Lung (tissue), 12 donors: ENCODE data around the gene NFATC2. TPM values are rescaled to one million over a fixed set of nuclear protein-coding genes. Genes with fewer than 3 reads are reported as not detected.

Experiments
- ATAC-seq: fragments of 200-7000 bp; cut with Tn5 transposase; one replicate; pipeline ENCODE4 v1.9.1; 2020; ENCODE audit warnings: moderate number of reproducible peaks; ENCODE audit not compliant: insufficient read depth, low FRiP score
- DNase-seq, 3 donors: peaks; one replicate each; pipeline ENCODE4 v3.0.0-alpha.2; 2013 to 2017
- H3K27ac ChIP-seq, 2 donors: one replicate each; pipeline ENCODE4 v1.5.1; 2013; ENCODE audit warnings: mild to moderate bottlenecking in 2 of 2, moderate library complexity in 2 of 2, control low read depth in 1 of 2, inconsistent platforms in 1 of 2, low read depth in 1 of 2, low read length in 1 of 2
- H3K27me3 ChIP-seq, 3 donors: one replicate each; pipeline ENCODE4 v1.5.1; 2013; ENCODE audit warnings: low read length in 2 of 3; ENCODE audit not compliant: control insufficient read depth in 3 of 3, insufficient read depth in 3 of 3
- H3K36me3 ChIP-seq, 4 donors: one replicate each; pipeline ENCODE4 v1.5.1; 2013; ENCODE audit warnings: low read length in 4 of 4, mild to moderate bottlenecking in 1 of 4, moderate library complexity in 1 of 4; ENCODE audit not compliant: control insufficient read depth in 4 of 4, insufficient read depth in 4 of 4
- H3K4me1 ChIP-seq, 5 donors: one replicate each; pipeline ENCODE4 v1.5.1; 2013; ENCODE audit warnings: low read length in 5 of 5, mild to moderate bottlenecking in 2 of 5, moderate library complexity in 1 of 5; ENCODE audit not compliant: control insufficient read depth in 5 of 5, insufficient read depth in 5 of 5
- H3K4me3 ChIP-seq: one replicate; pipeline ENCODE4 v1.5.1; 2013; ENCODE audit warnings: mild to moderate bottlenecking, control low read depth, moderate library complexity
- H3K9ac ChIP-seq, 2 donors: one replicate each; pipeline ENCODE4 v1.5.1; 2013; ENCODE audit warnings: low read length in 2 of 2, control low read depth in 1 of 2; ENCODE audit not compliant: insufficient read depth in 1 of 2
- H3K9me3 ChIP-seq, 4 donors: one replicate each; pipeline ENCODE4 v1.5.1; 2013; ENCODE audit warnings: low read length in 3 of 4, mild to moderate bottlenecking in 1 of 4, moderate library complexity in 1 of 4; ENCODE audit not compliant: control insufficient read depth in 4 of 4, insufficient read depth in 3 of 4
- WGBS, 2 donors: extraction: QIAGEN DNeasy Blood & Tissue Kit; methylation state at CpG; one replicate each; pipeline ENCODE4 v1.1.7; 2013; 5-methylcytosine and 5-hydroxymethylcytosine counted together
- polyA plus RNA-seq, 2 donors: library from polyadenylated mRNA; stranded (reverse); fragments of 200-250 nt; gene quantifications; one replicate each; pipeline ENCODE4 v1.2.1, GENCODE V29; 2013
- total RNA-seq, 2 donors: library from RNA; depleted of rRNA in 1 of 2; stranded (reverse); fragments of >200 nt in 1 of 2; gene quantifications; one replicate each; pipeline ENCODE4 v1.2.1, GENCODE V29; 2014 to 2021
- TF ChIP-seq, protein P1 (sequence below): IDR thresholded peaks from 2 replicates; pipeline ENCODE4 v1.5.1; 2012; ENCODE audit warnings: mild to moderate bottlenecking; ENCODE audit errors: control extremely low read depth, extremely low read depth
- donor health status: control.
- donor health status: control.
- donor health status: Bipolar disorder and iron deficiency.
- donor health status: healthy.
- donor health status: DM: yes; HTN: yes; CAD: no.

The NFATC2 gene
- total and polyA plus RNA-seq, 4 donors, result 1.3 to 8.7 (median 4.7) TPM

GRCh38 chr20:51358032-51358724 is 184.3 kb downstream of the NFATC2 start:
- H3K9me3 ChIP-seq, result peaks cover 0 to 8% (median 1%) of the 10 kb centered on the region in 4 donors
- H3K4me1 ChIP-seq, result no peaks in the 10 kb centered on the region
- peaks cover 0 to 3% (median 0%) of the 10 kb centered on the region in 3 donors for H3K27me3 ChIP-seq
- H3K36me3 ChIP-seq, result no peaks in the 10 kb centered on the region
- WGBS, 2 donors, result 89 to 91% methylated on average over 3 of the region's 3 CpGs
- H3K9ac ChIP-seq, result no peak overlapping the region
- no peak overlapping the region for H3K27ac ChIP-seq
- DNase-seq (no peak), ATAC-seq (no peak)
- TF ChIP-seq, protein P1, sequence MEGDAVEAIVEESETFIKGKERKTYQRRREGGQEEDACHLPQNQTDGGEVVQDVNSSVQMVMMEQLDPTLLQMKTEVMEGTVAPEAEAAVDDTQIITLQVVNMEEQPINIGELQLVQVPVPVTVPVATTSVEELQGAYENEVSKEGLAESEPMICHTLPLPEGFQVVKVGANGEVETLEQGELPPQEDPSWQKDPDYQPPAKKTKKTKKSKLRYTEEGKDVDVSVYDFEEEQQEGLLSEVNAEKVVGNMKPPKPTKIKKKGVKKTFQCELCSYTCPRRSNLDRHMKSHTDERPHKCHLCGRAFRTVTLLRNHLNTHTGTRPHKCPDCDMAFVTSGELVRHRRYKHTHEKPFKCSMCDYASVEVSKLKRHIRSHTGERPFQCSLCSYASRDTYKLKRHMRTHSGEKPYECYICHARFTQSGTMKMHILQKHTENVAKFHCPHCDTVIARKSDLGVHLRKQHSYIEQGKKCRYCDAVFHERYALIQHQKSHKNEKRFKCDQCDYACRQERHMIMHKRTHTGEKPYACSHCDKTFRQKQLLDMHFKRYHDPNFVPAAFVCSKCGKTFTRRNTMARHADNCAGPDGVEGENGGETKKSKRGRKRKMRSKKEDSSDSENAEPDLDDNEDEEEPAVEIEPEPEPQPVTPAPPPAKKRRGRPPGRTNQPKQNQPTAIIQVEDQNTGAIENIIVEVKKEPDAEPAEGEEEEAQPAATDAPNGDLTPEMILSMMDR, result no peak
- no peak overlapping the region for H3K4me3 ChIP-seq

GRCh38 chr20:51357543-51357942 is 185.0 kb downstream of the NFATC2 start:
- Histone ChIP-seq H3K36me3 (no peaks in the 10 kb centered on the region), H3K27me3 (peaks cover 0 to 3% (median 0%) of the 10 kb centered on the region in 3 donors), H3K9ac (no peak overlapping the region), H3K27ac (no peak overlapping the region), H3K9me3 (peaks cover 0 to 8% (median 0%) of the 10 kb centered on the region in 4 donors), H3K4me1 (no peaks in the 10 kb centered on the region), H3K4me3 (no peak overlapping the region)
- TF ChIP-seq, protein P1, result no peak
- DNase-seq, result no peak
- no peak for ATAC-seq
- 65 to 81% methylated on average over 1 of the region's 1 CpG for WGBS, 2 donors

DNA sequence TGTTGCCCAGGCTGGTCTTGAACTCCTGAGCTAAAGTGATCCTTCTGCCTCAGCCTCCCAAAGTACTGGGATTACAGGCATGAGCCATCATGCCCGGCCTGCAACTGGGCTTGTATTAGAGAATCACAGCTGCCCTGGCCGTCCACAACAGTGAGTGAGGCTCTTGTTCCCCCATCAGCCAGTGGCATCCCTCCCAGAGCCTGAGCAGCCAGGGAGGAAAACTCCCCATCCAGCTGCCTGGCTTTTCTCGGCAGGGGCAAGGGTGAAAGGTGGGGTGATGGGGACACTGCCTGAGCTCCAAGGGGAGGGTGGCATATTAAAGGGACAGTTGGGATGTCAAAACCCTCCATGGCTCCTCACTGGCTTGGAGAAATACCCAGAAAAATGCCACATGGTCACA is 185.6 kb downstream of the NFATC2 start:
- no peaks in the 10 kb centered on the region for H3K4me1 ChIP-seq
- TF ChIP-seq, protein P1, result no peak
- WGBS, 2 donors, result 71 to 81% methylated on average over 3 of the region's 3 CpGs

More for the DNA sequence above, 185.6 kb downstream of the NFATC2 start:
- Histone ChIP-seq H3K27ac (no peak overlapping the region), H3K4me3 (no peak overlapping the region), H3K36me3 (no peaks in the 10 kb centered on the region), H3K9me3 (peaks cover 0 to 7% (median 0%) of the 10 kb centered on the region in 4 donors), H3K9ac (no peak overlapping the region), H3K27me3 (peaks cover 0 to 3% (median 0%) of the 10 kb centered on the region in 3 donors)
- ATAC-seq (no peak), DNase-seq (no peak)
